DOHH2 (cell line): ENCODE results near the gene NT5C3B.

Experiments used
- H3F3A ChIP-seq: fragments of 200-600 bp; sonication (generic), shearing (Covaris generic); 2 replicates; pipeline ENCODE4 v1.6.0; 2016; ENCODE audit warnings: antibody characterized with exemption, mild to moderate bottlenecking; ENCODE audit not compliant: control insufficient read depth, insufficient read depth
- H3K27ac ChIP-seq: fragments of 200-600 bp; sonication (generic); 2 replicates; pipeline ENCODE4 v1.5.1; 2014; ENCODE audit warnings: low read depth, mild to moderate bottlenecking, low read length, moderate library complexity
- H3K27me3 ChIP-seq: fragments of 200-600 bp; sonication (generic); 2 replicates; pipeline ENCODE4 v1.6.1; 2014; ENCODE audit warnings: mild to moderate bottlenecking, low read length, mixed read lengths; ENCODE audit not compliant: control insufficient read depth
- H3K36me3 ChIP-seq: fragments of 200-600 bp; sonication (generic); 2 replicates; pipeline ENCODE4 v1.6.1; 2014; ENCODE audit warnings: mild to moderate bottlenecking, low read length, moderate library complexity, mixed read lengths; ENCODE audit not compliant: control insufficient read depth
- H3K4me1 ChIP-seq: fragments of 200-600 bp; sonication (generic); 2 replicates; pipeline ENCODE4 v1.6.1; 2014; ENCODE audit warnings: mild to moderate bottlenecking, low read length, mixed read lengths; ENCODE audit not compliant: control insufficient read depth
- H3K4me2 ChIP-seq: fragments of 200-600 bp; sonication (generic); 2 replicates; pipeline ENCODE4 v1.6.0; 2014; ENCODE audit warnings: mild to moderate bottlenecking, low read length, moderate library complexity
- H3K4me3 ChIP-seq: fragments of 200-600 bp; sonication (generic); 2 replicates; pipeline ENCODE4 v1.5.1; 2014; ENCODE audit warnings: mild to moderate bottlenecking, low read length, mixed read lengths
- H3K79me2 ChIP-seq: fragments of 200-600 bp; sonication (generic); 2 replicates; pipeline ENCODE4 v1.6.1; 2014; ENCODE audit warnings: mild to moderate bottlenecking, low read length, mixed read lengths; ENCODE audit not compliant: control insufficient read depth
- H3K9me2 ChIP-seq: fragments of 200-600 bp; sonication (generic); replicated peaks from 2 replicates; pipeline ENCODE4 v1.6.1; 2014; ENCODE audit warnings: mild to moderate bottlenecking, low read length, mixed read lengths; ENCODE audit not compliant: control insufficient read depth
- H3K9me3 ChIP-seq: fragments of 200-600 bp; sonication (generic); 2 replicates; pipeline ENCODE4 v1.6.1; 2014; ENCODE audit warnings: antibody characterized with exemption, low read length, mixed read lengths; ENCODE audit not compliant: control insufficient read depth, insufficient read depth
- H4K20me1 ChIP-seq: fragments of 200-600 bp; sonication (generic); 2 replicates; pipeline ENCODE4 v1.6.0; 2014; ENCODE audit warnings: low read depth, mild to moderate bottlenecking, antibody characterized with exemption, low read length, moderate library complexity; ENCODE audit not compliant: control insufficient read depth, insufficient read depth
- EZH2phosphoT487 ChIP-seq: fragments of 200-600 bp; sonication (generic); IDR thresholded peaks from 2 replicates; pipeline ENCODE4 v1.6.1; 2017; ENCODE audit warnings: borderline replicate concordance, mild to moderate bottlenecking, antibody characterized with exemption, low read length, moderate library complexity, mixed read lengths
- TF ChIP-seq, protein P1 (sequence below): fragments of 200-600 bp; sonication (generic); IDR thresholded peaks from one replicate; pipeline ENCODE4 v1.5.1; 2014; ENCODE audit warnings: antibody characterized with exemption, mild to moderate bottlenecking, low read depth, low read length; ENCODE audit not compliant: poor library complexity, severe bottlenecking

The NT5C3B gene

DNA sequence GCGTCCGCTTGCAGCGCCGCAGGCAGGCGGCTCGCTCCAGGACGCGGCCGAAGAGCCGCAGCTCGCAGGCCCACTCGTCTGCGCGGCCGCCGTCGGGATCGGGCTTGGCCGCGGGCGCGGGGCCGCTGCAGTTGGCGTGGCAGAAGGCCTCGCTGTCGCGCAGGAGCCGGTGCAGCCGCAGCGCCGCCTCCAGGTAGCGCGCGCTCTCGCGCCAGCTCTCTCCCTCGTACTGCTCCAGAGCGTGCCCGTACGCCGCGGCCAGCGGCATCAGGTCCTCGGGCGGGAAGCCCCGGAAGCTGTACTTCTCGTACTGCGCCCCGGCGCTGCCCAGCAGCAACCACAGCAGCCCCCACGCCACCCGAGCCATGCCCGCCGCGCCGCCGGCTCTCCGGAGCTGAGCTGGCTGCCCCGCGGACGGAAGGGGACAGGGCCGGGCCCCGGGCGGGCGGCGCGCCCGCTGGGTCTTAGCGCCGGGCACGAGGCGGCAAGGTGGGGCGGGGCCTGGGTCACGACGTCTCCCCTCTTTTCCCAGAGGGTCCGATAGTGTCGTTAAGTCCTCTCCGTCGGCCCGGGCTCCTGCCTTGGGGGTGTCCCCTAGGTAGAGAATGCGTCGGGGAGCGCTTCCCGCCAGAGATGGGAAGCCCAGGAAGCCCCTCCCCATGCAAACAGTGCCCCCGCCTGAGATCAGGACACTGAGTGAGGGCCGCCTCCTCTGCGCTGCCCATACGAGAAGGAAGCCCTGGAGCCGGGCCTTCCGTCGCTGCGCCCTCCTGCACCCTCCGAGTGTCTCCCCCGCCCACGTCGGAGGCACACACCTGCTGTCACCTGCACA, 24.3 kb downstream of the NT5C3B start, which contains the start of gene P3H4:
TSS of gene P3H4 (minus strand) at position 401 of the 832 bp plus-strand sequence. CDS start at position 367, 34 bp downstream.
- Histone ChIP-seq H3K4me1 (peaks cover 16% of the 10 kb centered on the region), H3K4me3 (peak within 1 kb of the TSS; percentile 84), H3K9me3 (no peaks in the 10 kb centered on the region), H3K4me2 (peak within 1 kb of the TSS; percentile 86), H3K27ac (no peak within 1 kb of the TSS), H3K79me2 (no peaks in the 10 kb centered on the region), H3K36me3 (no peaks in the 10 kb centered on the region), H3F3A (no peaks in the 10 kb centered on the region), H3K9me2 (no peaks in the 10 kb centered on the region), H3K27me3 (peaks cover 11% of the 10 kb centered on the region), H4K20me1 (no peaks in the 10 kb centered on the region)
- TF ChIP-seq EZH2phosphoT487 = no peak
- TF ChIP-seq, protein P1, sequence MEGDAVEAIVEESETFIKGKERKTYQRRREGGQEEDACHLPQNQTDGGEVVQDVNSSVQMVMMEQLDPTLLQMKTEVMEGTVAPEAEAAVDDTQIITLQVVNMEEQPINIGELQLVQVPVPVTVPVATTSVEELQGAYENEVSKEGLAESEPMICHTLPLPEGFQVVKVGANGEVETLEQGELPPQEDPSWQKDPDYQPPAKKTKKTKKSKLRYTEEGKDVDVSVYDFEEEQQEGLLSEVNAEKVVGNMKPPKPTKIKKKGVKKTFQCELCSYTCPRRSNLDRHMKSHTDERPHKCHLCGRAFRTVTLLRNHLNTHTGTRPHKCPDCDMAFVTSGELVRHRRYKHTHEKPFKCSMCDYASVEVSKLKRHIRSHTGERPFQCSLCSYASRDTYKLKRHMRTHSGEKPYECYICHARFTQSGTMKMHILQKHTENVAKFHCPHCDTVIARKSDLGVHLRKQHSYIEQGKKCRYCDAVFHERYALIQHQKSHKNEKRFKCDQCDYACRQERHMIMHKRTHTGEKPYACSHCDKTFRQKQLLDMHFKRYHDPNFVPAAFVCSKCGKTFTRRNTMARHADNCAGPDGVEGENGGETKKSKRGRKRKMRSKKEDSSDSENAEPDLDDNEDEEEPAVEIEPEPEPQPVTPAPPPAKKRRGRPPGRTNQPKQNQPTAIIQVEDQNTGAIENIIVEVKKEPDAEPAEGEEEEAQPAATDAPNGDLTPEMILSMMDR = peak; percentile 68

DNA sequence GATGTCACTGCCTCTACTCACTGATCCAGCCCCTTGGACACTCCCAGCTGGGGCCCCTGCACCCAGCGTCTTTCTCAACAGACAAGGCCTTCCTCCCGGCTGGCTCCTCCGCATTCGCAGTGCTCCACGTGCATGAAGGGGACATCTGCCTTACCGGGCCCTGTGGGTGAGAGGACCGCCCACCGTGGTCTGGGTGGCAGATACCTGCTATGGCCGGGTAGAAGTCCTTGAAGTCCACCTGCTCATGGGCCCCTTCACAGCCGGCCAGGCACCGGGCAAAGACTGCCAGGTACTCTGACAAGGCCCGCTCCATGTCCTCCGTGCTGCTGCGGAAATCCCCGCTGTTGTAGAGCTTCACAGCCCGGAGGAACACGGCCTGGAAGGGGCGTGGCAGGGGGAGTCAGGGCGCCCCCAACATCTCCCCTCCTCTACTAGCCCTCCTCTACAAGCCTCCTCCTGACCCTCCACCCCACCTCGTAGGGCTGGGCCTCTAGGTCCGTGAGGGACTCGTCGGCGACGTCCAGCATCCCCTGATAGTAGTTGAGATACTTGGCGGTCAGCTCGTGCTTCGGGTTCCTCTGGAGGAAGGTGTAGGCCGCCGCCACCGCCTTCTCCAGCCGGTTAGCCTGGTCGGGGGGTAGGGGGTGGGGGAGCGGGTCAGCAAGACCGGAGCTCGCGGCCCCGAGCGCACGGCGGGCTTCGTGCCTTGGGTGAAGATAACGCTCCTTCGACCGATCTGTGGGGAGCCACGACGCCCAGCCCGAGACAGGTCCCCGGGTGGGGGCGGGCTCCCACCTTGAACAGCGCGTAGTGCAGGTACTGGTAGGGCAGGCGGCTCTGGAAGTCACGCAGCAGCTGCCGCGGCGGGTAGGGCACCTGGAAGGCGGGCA, 25.1 kb downstream of the NT5C3B start:
- no peaks in the 10 kb centered on the region for H4K20me1 ChIP-seq
- H3K27me3 ChIP-seq = peaks cover 11% of the 10 kb centered on the region
- H3K27ac ChIP-seq = no peak overlapping the region
- H3K36me3 ChIP-seq = no peaks in the 10 kb centered on the region
- H3F3A ChIP-seq = no peaks in the 10 kb centered on the region
- peak overlapping the region; percentile 86 for H3K4me2 ChIP-seq
- no peaks in the 10 kb centered on the region for H3K9me3 ChIP-seq
- TF ChIP-seq EZH2phosphoT487 = no peak
- TF ChIP-seq, protein P1 = no peak
- H3K4me3 ChIP-seq = peak overlapping the region; percentile 84
- peaks cover 16% of the 10 kb centered on the region for H3K4me1 ChIP-seq
- no peaks in the 10 kb centered on the region for H3K9me2 ChIP-seq
- H3K79me2 ChIP-seq = no peaks in the 10 kb centered on the region

DNA sequence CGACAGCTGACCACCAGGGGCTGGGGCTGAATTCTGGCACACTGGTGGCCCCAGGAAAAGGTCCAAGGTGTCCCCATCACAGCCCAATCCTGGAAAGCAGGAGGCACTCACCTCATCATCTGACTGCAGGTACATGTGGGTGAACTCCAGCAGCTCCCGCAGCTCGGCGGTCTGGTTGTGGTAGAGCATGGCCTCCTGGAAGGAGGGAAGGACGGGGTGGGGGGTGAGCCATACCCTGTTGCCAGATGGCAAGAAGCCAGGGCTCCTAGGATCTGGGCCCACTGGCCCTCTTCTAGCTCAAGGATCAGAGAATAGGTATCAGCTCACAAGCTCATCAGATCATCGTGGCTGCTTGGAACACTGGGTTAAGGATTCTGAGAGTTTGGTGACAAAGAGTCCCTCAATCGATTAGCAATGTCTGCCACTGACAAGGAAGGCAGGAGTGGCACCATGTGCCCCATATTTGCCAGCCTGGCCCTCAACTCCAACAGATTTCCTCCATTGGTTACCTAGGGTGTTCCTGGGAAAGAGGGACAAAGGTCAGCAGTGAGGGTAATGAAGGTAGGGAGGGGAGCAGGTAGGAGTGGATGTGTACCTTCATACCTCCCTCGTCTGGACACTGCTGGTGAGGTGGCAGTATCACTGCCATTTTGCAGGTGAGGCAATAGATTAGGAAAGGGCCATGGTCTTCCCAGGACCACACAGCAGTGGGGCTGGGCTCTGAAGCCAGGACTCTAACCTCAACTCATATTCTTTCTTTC, 29.2 kb downstream of the NT5C3B start:
- peaks cover 6% of the 10 kb centered on the region; the same call in 1 of the 2 replicates for H3K27me3 ChIP-seq
- peaks cover 24% of the 10 kb centered on the region for H3K4me1 ChIP-seq
- no peaks in the 10 kb centered on the region for H3K9me2 ChIP-seq
- H3K4me3 ChIP-seq = no peak overlapping the region
- H3F3A ChIP-seq = no peaks in the 10 kb centered on the region
- H4K20me1 ChIP-seq = no peaks in the 10 kb centered on the region
- H3K9me3 ChIP-seq = no peaks in the 10 kb centered on the region
- TF ChIP-seq, protein P1 = no peak
- TF ChIP-seq EZH2phosphoT487 = no peak
- no peaks in the 10 kb centered on the region for H3K36me3 ChIP-seq
- H3K79me2 ChIP-seq = no peaks in the 10 kb centered on the region
- H3K4me2 ChIP-seq = no peak overlapping the region
- H3K27ac ChIP-seq = no peak overlapping the region
